Spleen (tissue), 7 donors: ENCODE data around the gene XG.

ENCODE experiments used
- CTCF ChIP-seq, 11 experiments: fragments of 200-600 bp in 7 of 11; fragments of 450-650 bp in 4 of 11; sonication (generic) in 4 of 11; IDR thresholded peaks in 8 of 11; conservative IDR thresholded peaks in 3 of 11; 1 replicate in 7 of 11; 2 replicates in 4 of 11; pipeline versions ENCODE4 v1.4.0 to v1.8.0; 2016 to 2021; ENCODE audit warnings: antibody characterized with exemption in 11 of 11, inconsistent platforms in 4 of 11, mild to moderate bottlenecking in 1 of 11
- POLR2A ChIP-seq, 3 donors: fragments of 450-650 bp; IDR thresholded peaks; one replicate each; pipeline ENCODE4 v1.5.1; 2017; ENCODE audit warnings: antibody characterized with exemption in 3 of 3, mild to moderate bottlenecking in 1 of 3
- POLR2AphosphoS5 ChIP-seq, 3 donors: sonication (generic); formaldehyde crosslinking; IDR thresholded peaks; one replicate each; pipeline ENCODE4 v1.5.1; 2017; ENCODE audit warnings: antibody characterized with exemption in 3 of 3
- donor health status: DM: no; HTN: no; CAD: no; lungs with moderate emphysema.
- donor health status: DM: no; HTN: no; CAD: no.
- donor health status: DM: no; HTN: no; CAD: no.

GRCh38 chrX:2820136-2820771 lies 68.4 kb downstream of the XG start:
- TF ChIP-seq CTCF (IDR thresholded peaks at IDR 0.05 in 8 of 11, conservative IDR thresholded peaks at IDR 0.05 in 3 of 11): no peak
- no peak for TF ChIP-seq POLR2A (IDR thresholded peaks at IDR 0.05)
- no peak for TF ChIP-seq POLR2AphosphoS5 (IDR thresholded peaks at IDR 0.05)
